ENCODE results near the gene SRSF9.

DNA sequence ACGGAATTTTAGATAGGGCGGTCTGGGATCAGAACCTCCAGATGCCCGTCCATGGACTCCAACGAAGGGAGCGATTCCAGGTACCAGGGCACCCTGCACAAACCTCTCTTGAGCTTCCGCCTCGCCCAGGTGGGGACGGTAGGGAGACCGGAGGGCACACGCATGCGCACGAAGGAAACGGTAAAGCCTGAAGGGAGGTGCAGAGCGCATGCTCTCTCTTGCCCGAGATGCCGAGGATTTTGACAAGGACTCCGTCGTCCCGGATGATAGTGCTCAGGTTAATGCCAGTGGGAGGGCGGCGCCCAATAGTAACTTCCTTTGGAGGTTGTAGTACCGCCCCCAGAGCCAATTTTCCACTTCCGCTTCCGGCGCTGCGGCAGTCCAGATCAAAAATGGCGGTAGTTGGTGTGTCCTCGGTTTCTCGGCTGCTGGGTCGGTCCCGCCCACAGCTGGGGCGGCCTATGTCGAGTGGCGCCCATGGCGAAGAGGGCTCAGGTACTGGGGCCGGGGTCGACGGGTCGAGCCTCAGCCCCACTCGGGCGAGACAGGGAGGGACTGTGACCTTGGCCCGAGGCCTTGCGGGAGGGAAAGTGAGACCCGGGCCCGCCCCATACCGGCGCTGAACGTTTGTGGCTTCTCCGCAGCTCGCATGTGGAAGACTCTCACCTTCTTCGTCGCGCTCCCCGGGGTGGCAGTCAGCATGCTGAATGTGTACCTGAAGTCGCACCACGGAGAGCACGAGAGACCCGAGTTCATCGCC is 31.6 kb downstream of the SRSF9 start, which contains the start of gene COX6A1:
- TF ChIP-seq, protein P1, sequence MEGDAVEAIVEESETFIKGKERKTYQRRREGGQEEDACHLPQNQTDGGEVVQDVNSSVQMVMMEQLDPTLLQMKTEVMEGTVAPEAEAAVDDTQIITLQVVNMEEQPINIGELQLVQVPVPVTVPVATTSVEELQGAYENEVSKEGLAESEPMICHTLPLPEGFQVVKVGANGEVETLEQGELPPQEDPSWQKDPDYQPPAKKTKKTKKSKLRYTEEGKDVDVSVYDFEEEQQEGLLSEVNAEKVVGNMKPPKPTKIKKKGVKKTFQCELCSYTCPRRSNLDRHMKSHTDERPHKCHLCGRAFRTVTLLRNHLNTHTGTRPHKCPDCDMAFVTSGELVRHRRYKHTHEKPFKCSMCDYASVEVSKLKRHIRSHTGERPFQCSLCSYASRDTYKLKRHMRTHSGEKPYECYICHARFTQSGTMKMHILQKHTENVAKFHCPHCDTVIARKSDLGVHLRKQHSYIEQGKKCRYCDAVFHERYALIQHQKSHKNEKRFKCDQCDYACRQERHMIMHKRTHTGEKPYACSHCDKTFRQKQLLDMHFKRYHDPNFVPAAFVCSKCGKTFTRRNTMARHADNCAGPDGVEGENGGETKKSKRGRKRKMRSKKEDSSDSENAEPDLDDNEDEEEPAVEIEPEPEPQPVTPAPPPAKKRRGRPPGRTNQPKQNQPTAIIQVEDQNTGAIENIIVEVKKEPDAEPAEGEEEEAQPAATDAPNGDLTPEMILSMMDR (IDR thresholded peaks at IDR 0.05; ENCODE audit: low read length), result no peak; the same call in 1 of the 2 replicates
- TF ChIP-seq EZH2phosphoT487 (IDR thresholded peaks at IDR 0.05; ENCODE audit: low read length), result no peak
